Measurements from ENCODE around the gene HTRA3. TPM values are rescaled to one million over a fixed set of nuclear protein-coding genes. Genes with fewer than 3 reads are reported as not detected.
A peak's percentile ranks its signal among the peaks of the same experiment; 100 is the strongest.

HTRA3 gene
- total RNA-seq, 1 experiment from 2014 or later = 3.8 TPM

- H3K27me3 ChIP-seq (ENCODE audit: control insufficient read depth, insufficient read depth, low read length) = no peaks in the 10 kb centered on the region
- H3K4me3 ChIP-seq (ENCODE audit: insufficient read depth, low read depth, low read length) = no peak overlapping the region
- H3K36me3 ChIP-seq (replicated peaks; ENCODE audit: control insufficient read depth, insufficient read depth, low read length) = no peaks in the 10 kb centered on the region
- DNase-seq = no peak
Measured at GRCh38 chr4:8250637-8251036, 18.9 kb upstream of the HTRA3 start.

- Histone ChIP-seq H3K4me3 (ENCODE audit: insufficient read depth, low read depth, low read length) (no peak overlapping the region), H3K27me3 (ENCODE audit: control insufficient read depth, insufficient read depth, low read length) (no peaks in the 10 kb centered on the region), H3K36me3 (replicated peaks; ENCODE audit: control insufficient read depth, insufficient read depth, low read length) (no peaks in the 10 kb centered on the region)
- no peak for DNase-seq
Measured at GRCh38 chr4:8251110-8251883, 18.3 kb upstream of the HTRA3 start.

- Histone ChIP-seq H3K4me3 (ENCODE audit: insufficient read depth, low read depth, low read length) (no peak overlapping the region), H3K36me3 (replicated peaks; ENCODE audit: control insufficient read depth, insufficient read depth, low read length) (no peaks in the 10 kb centered on the region), H3K27me3 (ENCODE audit: control insufficient read depth, insufficient read depth, low read length) (no peaks in the 10 kb centered on the region)
- no peak for DNase-seq
Measured at GRCh38 chr4:8252301-8253173, 17.0 kb upstream of the HTRA3 start.

- H3K36me3 ChIP-seq (replicated peaks; ENCODE audit: control insufficient read depth, insufficient read depth, low read length) = no peaks in the 10 kb centered on the region
- no peak for DNase-seq
- H3K27me3 ChIP-seq (ENCODE audit: control insufficient read depth, insufficient read depth, low read length) = no peaks in the 10 kb centered on the region
- H3K4me3 ChIP-seq (ENCODE audit: insufficient read depth, low read depth, low read length) = no peak overlapping the region
Measured at GRCh38 chr4:8254076-8254475, 15.5 kb upstream of the HTRA3 start.

- H3K27me3 ChIP-seq (ENCODE audit: control insufficient read depth, insufficient read depth, low read length) = no peaks in the 10 kb centered on the region
- H3K4me3 ChIP-seq (ENCODE audit: insufficient read depth, low read depth, low read length) = no peak overlapping the region
- no peak for DNase-seq
- H3K36me3 ChIP-seq (replicated peaks; ENCODE audit: control insufficient read depth, insufficient read depth, low read length) = no peaks in the 10 kb centered on the region
Measured at GRCh38 chr4:8255698-8256441, 13.7 kb upstream of the HTRA3 start.

GRCh38 chr4:8257854-8258253, 11.7 kb upstream of the HTRA3 start:
- H3K4me3 ChIP-seq (ENCODE audit: insufficient read depth, low read depth, low read length) = no peak overlapping the region
- no peaks in the 10 kb centered on the region for H3K36me3 ChIP-seq (replicated peaks; ENCODE audit: control insufficient read depth, insufficient read depth, low read length)
- DNase-seq = no peak
- no peaks in the 10 kb centered on the region; the same call in 1 of the 2 replicates for H3K27me3 ChIP-seq (ENCODE audit: control insufficient read depth, insufficient read depth, low read length)

- no peak overlapping the region for H3K4me3 ChIP-seq (ENCODE audit: insufficient read depth, low read depth, low read length)
- no peak for DNase-seq
- H3K27me3 ChIP-seq (ENCODE audit: control insufficient read depth, insufficient read depth, low read length) = no peaks in the 10 kb centered on the region; the same call in 1 of the 2 replicates
- no peaks in the 10 kb centered on the region for H3K36me3 ChIP-seq (replicated peaks; ENCODE audit: control insufficient read depth, insufficient read depth, low read length)
Measured at GRCh38 chr4:8258552-8259212, 10.9 kb upstream of the HTRA3 start.

GRCh38 chr4:8259743-8260430, 9.7 kb upstream of the HTRA3 start:
- Histone ChIP-seq H3K27me3 (ENCODE audit: control insufficient read depth, insufficient read depth, low read length) (no peaks in the 10 kb centered on the region; the same call in 1 of the 2 replicates), H3K4me3 (ENCODE audit: insufficient read depth, low read depth, low read length) (no peak overlapping the region)

GRCh38 chr4:8260656-8261111, 8.9 kb upstream of the HTRA3 start:
- no peaks in the 10 kb centered on the region for H3K36me3 ChIP-seq (replicated peaks; ENCODE audit: control insufficient read depth, insufficient read depth, low read length)
- no peaks in the 10 kb centered on the region; the same call in 1 of the 2 replicates for H3K27me3 ChIP-seq (ENCODE audit: control insufficient read depth, insufficient read depth, low read length)
- no peak for DNase-seq
- H3K4me3 ChIP-seq (ENCODE audit: insufficient read depth, low read depth, low read length) = no peak overlapping the region

More at GRCh38 chr4:8259743-8260430, 9.7 kb upstream of the HTRA3 start:
- DNase-seq = no peak
- no peaks in the 10 kb centered on the region for H3K36me3 ChIP-seq (replicated peaks; ENCODE audit: control insufficient read depth, insufficient read depth, low read length)

GRCh38 chr4:8261851-8262535, 7.6 kb upstream of the HTRA3 start:
- no peaks in the 10 kb centered on the region; the same call in 1 of the 2 replicates for H3K27me3 ChIP-seq (ENCODE audit: control insufficient read depth, insufficient read depth, low read length)
- H3K4me3 ChIP-seq (ENCODE audit: insufficient read depth, low read depth, low read length) = no peak overlapping the region
- no peak for DNase-seq
- no peaks in the 10 kb centered on the region for H3K36me3 ChIP-seq (replicated peaks; ENCODE audit: control insufficient read depth, insufficient read depth, low read length)

GRCh38 chr4:8262637-8263322, 6.8 kb upstream of the HTRA3 start:
- DNase-seq = peak; percentile 79
- no peaks in the 10 kb centered on the region; the same call in 1 of the 2 replicates for H3K27me3 ChIP-seq (ENCODE audit: control insufficient read depth, insufficient read depth, low read length)
- no peak overlapping the region for H3K4me3 ChIP-seq (ENCODE audit: insufficient read depth, low read depth, low read length)
- no peaks in the 10 kb centered on the region for H3K36me3 ChIP-seq (replicated peaks; ENCODE audit: control insufficient read depth, insufficient read depth, low read length)

GRCh38 chr4:8263397-8263796, 6.2 kb upstream of the HTRA3 start:
- DNase-seq = no peak
- no peak overlapping the region for H3K4me3 ChIP-seq (ENCODE audit: insufficient read depth, low read depth, low read length)
- no peaks in the 10 kb centered on the region for H3K36me3 ChIP-seq (replicated peaks; ENCODE audit: control insufficient read depth, insufficient read depth, low read length)
- H3K27me3 ChIP-seq (ENCODE audit: control insufficient read depth, insufficient read depth, low read length) = no peaks in the 10 kb centered on the region; the same call in 1 of the 2 replicates

All from H7 (cell line).